ENCODE results near the gene FAP.

GRCh38 chr2:162172802-162173370 is 70.4 kb downstream of the FAP start:
- no peak for TF ChIP-seq TAF1 (IDR thresholded peaks at IDR 0.05; ENCODE audit: borderline replicate concordance, insufficient read depth, low read length)
- no peak for TF ChIP-seq POLR2AphosphoS5 (IDR thresholded peaks at IDR 0.05; ENCODE audit: low read depth, low read length)
